GM18508 (cell line): Measurements from ENCODE around the gene CFAP52.
"Not testable (repeated sequence)": the region's sequence is repeated elsewhere in the genome, so short reads cannot be mapped to it uniquely, and the experiment has no call there.

Source experiments
- ATAC-seq: cut with Tn5 transposase; IDR thresholded peaks from one replicate; pipeline ENCODE4 v1.9.1; 2021; ENCODE audit warnings: moderate number of reproducible peaks; ENCODE audit not compliant: insufficient read depth, unreplicated experiment

The CFAP52 gene

GRCh38 chr17:9568004-9568403 is 8.4 kb upstream of the CFAP52 start:
- no peak for ATAC-seq

GRCh38 chr17:9568957-9569588 is 7.4 kb upstream of the CFAP52 start:
- ATAC-seq: no peak

- ATAC-seq: no peak
Measured at GRCh38 chr17:9571201-9571600, 5.2 kb upstream of the CFAP52 start.

DNA sequence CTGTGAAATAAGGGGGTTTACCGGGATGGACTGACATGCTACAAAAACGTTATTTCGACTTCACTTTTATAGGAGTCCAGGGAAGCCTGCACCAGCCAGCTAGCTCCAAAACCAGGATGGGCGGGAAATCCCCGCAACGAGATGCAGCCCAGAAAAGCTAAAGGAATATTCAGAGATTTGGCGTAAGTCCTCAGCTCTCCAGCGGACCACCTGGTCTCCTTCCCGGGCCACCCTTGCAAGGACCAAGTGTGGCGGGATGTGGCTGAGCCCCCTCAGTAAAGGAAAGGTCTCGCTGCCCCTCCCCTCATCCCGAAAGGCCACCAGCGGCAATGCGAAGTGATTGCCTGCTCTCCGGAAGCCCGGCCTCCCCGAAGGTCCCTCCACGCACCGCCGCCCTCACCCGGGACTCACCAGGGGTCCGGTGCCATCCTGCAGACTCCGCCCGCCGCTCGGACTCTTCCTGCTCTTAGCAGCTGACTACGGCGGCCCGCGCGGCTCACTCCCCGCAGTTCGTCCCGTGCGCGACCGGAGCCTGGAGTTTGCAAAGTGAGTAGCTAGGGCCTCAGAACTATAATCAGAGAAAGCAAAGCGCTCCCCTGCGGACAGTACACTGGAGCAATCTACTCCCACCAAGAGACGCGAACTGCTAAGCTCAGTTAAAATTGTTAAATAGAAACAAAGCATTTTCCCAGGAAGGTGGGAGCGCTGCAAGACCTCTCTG is 901 bp upstream of the CFAP52 start, which contains the start of gene STX8:
Gene STX8, minus strand, starts transcription at position 440 of the 721 bp plus-strand sequence. Its CDS starts 12 bp downstream, at position 428.
- no peak for ATAC-seq

DNA sequence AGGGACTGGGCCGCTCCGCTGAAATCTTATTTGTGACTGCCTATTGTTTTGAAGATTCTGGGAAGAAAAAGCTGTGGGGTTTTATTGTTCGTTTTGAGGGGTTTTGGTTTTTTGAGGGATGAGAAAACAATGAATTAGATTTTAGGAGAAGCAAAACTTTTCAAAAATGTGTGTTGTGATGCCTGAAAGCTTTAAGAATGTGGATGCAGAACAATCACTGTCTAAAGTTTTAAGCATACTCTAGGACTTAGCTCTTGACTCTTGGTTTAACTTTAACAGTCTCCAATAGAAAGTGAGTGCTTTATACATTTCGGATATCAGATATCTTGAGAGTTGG is 899 bp downstream of the CFAP52 start:
- ATAC-seq: no peak

DNA sequence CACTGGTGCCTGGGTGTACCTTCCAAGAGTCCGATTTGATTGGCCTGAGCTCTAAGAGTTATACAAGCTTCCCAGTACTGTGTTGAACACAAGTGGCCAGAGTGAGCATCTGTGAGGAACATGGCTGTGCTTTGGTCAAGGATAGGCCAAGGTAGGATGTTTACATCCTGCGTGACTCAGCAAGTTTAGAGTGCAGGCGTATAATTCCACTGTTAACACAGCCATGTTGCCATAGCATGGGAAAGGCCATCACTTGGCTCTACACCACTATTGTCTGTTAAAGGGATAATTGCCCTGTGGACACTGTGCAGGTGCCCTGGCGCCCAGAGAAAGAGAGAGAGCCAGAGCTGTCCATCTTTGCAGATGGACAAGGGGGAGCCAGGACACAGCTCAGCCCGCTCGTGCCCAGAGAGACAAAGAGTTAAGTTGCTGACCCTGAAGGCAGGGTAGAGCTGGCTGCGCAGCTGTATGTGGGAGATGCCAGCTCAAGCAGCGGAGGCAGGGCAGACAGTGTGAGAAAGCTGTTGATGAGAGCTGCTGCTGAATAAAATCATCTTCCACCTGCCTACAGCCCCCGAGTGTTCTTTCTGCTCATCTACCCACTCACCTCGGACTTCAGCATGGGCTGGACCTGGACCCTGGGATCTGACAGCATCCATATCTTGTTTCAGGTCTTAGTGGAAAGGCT is 11.7 kb downstream of the CFAP52 start:
- ATAC-seq: no peak

DNA sequence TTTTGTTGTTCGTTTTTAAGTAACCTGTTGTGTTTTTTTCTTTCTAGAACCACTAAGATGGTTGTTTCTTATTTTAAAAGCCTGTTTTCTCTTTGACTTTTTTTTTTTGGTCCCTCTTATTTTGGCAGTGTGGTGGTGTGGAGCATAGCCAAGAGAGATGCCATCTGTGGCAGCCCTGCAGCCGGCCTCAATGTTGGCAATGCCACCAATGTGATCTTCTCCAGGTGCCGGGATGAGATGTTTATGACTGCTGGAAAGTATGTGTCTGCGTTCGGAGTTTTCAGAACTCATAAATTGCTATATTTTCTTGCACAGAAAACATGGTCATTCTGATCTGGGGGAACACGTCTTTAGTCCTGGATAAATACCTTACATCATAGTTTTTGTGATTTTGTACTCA is 17.6 kb downstream of the CFAP52 start:
- no peak for ATAC-seq

DNA sequence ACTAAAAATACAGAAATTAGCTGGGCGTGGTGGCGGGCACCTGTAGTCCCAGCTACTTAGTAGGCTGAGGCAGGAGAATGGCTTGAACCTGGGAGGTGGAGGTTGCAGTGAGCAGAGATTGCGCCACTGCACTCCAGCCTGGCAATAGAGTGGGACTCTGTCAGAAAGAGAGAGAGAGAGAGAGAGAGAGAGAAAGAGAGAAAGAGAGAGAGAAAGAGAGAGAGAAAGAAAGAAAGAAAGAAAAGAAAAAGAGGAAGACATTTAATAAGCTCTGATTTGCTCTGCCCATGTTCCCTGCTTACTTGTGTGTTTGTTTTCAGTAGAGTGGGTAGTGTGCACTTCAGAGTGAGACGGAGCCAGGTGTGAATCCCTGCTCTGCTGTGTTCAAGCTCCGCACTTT is 21.2 kb downstream of the CFAP52 start:
- ATAC-seq: not testable (repeated sequence)

DNA sequence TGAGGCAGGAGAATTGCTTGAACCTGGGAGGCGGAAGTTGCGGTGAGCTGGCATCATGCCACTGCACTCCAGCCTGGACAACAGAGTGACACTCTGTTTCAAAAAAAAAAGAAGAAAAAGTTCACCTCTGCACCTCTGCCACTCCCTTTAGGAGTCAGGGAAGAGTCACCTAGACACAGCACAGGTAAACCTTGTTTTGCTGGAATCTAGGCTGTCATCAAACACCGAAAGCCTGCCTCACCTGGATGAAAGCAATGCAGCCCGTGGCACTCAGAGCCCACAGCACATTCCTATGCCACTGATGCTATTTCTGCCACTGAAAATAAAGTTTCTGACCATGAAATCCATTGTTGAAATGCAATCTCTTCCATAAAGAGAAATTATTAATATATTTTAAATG is 22.2 kb downstream of the CFAP52 start:
- ATAC-seq: no peak

DNA sequence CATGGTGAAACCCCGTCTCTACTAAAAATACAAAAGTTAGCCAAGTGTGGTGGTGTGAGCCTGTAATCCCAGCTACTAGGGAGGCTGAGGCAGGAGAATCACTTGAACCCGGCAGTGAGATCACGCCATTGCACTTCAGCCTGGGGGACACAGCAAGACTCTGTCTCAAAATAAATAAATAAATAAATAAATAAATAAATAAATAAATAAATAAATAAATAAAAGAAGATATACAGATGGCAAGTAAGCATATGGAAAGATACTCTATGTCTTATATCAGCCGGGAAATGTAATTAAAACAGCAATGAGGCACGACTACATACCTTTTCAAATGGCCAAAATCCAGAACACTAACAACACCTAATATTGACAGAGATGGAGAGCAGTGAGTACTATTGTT is 28.1 kb downstream of the CFAP52 start:
- ATAC-seq: not testable (repeated sequence)

GRCh38 chr17:9606453-9606852 is 30.0 kb downstream of the CFAP52 start:
- ATAC-seq: no peak

GRCh38 chr17:9607058-9607457 is 30.6 kb downstream of the CFAP52 start:
- not testable (repeated sequence) for ATAC-seq

- no peak for ATAC-seq
Measured at GRCh38 chr17:9611557-9611956, 35.1 kb downstream of the CFAP52 start.

- ATAC-seq: no peak
Measured at GRCh38 chr17:9612006-9612405, 35.6 kb downstream of the CFAP52 start.

DNA sequence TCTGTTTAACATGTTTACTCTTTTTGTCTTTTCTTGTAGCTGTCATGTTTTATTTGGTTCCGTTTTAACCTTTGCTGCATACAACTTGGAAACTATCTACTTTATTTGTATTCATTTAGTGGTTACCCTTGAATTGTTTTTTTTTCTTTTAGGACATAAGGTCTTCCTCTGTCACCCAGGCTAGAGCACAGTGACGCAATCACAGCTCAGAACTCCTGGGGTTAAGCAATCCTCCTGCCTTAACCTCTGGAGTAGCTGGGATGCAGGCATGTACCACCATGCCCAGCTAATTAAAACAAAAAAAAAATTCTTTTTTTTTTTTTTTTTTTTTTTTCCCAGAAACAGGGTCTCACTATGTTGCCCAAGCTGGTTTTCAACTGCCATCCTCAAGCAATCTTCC is 39.0 kb downstream of the CFAP52 start:
- no peak for ATAC-seq

GRCh38 chr17:9622961-9623360 is 46.5 kb downstream of the CFAP52 start:
- ATAC-seq: no peak

DNA sequence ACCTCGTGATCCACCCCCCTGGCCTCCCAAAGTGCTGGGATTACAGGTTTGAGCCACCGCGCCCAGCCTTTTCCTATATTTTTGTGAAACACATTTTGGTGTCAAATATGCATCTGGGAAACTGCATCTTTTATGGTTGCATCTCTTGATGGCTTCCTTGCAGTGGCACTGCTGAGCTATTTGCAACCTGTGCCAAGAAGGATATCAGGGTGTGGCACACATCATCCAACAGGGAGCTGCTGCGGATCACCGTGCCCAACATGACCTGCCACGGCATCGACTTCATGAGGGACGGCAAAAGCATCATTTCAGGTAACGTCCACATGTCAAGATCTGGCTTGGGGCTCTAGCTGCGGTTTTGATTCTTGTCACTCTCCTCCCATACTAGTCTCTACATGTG is 52.1 kb downstream of the CFAP52 start:
- ATAC-seq: no peak

DNA sequence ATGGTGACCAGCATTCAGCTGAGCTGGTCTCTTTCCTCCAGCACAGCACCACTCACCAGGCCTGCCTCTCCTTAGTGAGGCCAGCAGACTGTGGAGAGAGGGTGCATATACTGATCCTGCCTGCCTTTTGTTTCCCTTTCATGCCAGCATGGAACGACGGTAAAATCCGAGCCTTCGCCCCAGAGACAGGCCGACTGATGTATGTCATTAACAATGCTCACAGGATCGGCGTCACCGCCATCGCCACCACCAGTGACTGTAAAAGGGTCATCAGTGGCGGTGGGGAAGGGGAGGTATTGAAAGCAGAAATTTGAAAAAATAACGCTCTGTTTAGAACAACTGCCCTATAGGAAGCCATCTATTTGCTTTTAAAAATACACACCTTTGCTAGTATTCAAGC is 56.3 kb downstream of the CFAP52 start:
- no peak for ATAC-seq

DNA sequence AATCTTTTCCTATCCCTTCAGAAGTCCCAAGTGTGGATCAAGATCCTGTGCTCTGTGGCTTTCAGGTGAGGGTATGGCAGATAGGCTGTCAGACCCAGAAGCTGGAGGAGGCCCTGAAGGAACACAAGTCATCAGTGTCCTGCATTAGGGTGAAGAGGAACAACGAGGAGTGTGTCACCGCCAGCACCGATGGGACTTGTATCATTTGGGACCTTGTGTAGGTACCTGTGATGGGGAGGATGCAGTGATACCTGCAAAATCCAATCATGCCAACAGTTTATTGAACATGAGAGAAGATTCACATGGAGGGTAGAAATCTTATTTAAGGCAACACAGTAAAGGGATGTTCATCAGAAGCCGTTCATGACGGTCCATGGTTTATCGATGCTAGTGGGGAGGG is 58.9 kb downstream of the CFAP52 start:
- ATAC-seq: no peak

- ATAC-seq: no peak
Measured at GRCh38 chr17:9636501-9636900, 60.1 kb downstream of the CFAP52 start.

GRCh38 chr17:9640388-9640787 is 63.9 kb downstream of the CFAP52 start:
- ATAC-seq: not testable (repeated sequence)

DNA sequence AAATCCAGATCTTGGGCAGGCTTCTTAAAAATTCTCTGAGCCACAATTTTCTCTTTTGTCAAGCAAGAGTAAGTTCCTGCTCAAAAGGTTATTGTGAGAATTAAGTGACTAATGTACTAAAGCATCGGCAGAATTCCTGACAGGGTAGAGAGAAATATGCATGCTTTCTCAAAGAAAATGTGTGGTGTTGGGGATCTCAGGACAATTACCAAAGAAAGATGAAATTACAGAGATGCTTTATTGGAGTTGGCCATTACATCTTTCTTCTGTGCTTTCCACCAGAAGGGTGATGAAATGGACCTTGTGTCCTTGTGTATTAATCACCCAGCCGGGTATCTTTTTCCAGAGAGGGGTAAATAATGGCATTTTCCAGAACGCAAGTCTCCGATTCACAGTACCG is 67.2 kb downstream of the CFAP52 start:
- no peak for ATAC-seq
